ENCODE measurements around the gene SMIM32. TPM values are rescaled to one million over a fixed set of nuclear protein-coding genes. Genes with fewer than 3 reads are reported as not detected.

Gene SMIM32
- total and polyA plus RNA-seq, 12 donors, result not detected

GRCh38 chr5:136155078-136155477, 37.9 kb downstream of the SMIM32 start:
- no peak for TF ChIP-seq CTCF (IDR thresholded peaks at IDR 0.05)
- DNase-seq, result no peak
- ATAC-seq, result no peak
- H3K4me3 ChIP-seq, result no peak overlapping the region
- WGBS, 2 donors, result 96 to 98% methylated on average over 2 of the region's 2 CpGs
- no peaks in the 10 kb centered on the region for H3K9me3 ChIP-seq
- no peaks in the 10 kb centered on the region for H3K27me3 ChIP-seq
- intact Hi-C loops (cut with DNase I), result no loop called here
- H3K4me1 ChIP-seq, result peaks cover 0 to 95% (median 57%) of the 10 kb centered on the region in 9 donors
- H3K36me3 ChIP-seq, result peaks cover 0 to 61% (median 10%) of the 10 kb centered on the region in 9 donors
- H3K27ac ChIP-seq, result no peak overlapping the region

- H3K4me1 ChIP-seq, result peaks cover 0 to 95% (median 51%) of the 10 kb centered on the region in 9 donors
- peaks cover 0 to 61% (median 10%) of the 10 kb centered on the region in 9 donors for H3K36me3 ChIP-seq
- no peaks in the 10 kb centered on the region for H3K27me3 ChIP-seq
- no peak for ATAC-seq
- H3K4me3 ChIP-seq, result no peak overlapping the region
- no peaks in the 10 kb centered on the region for H3K9me3 ChIP-seq
- 95% methylated on average over 11 of the region's 11 CpGs for WGBS, 2 donors
- no peak for DNase-seq
- TF ChIP-seq CTCF (IDR thresholded peaks at IDR 0.05), result no peak
- intact Hi-C loops (cut with DNase I), result no loop called here
- H3K27ac ChIP-seq, result no peak overlapping the region
Measured at GRCh38 chr5:136153581-136154236, 39.3 kb downstream of the SMIM32 start.

- H3K36me3 ChIP-seq, result peaks cover 0 to 34% (median 10%) of the 10 kb centered on the region in 9 donors
- no peak for TF ChIP-seq CTCF (IDR thresholded peaks at IDR 0.05)
- peaks cover 7 to 95% (median 62%) of the 10 kb centered on the region in 9 donors for H3K4me1 ChIP-seq
- DNase-seq (no peak), ATAC-seq (no peak)
- no peak overlapping the region for H3K27ac ChIP-seq
- 61 to 73% methylated on average over 1 of the region's 1 CpG for WGBS, 2 donors
- intact Hi-C loops (cut with DNase I), result no loop called here
- H3K27me3 ChIP-seq, result no peaks in the 10 kb centered on the region
- H3K9me3 ChIP-seq, result no peaks in the 10 kb centered on the region
- H3K4me3 ChIP-seq, result no peak overlapping the region
Measured at GRCh38 chr5:136149891-136150290, 43.1 kb downstream of the SMIM32 start.

- no peak for DNase-seq
- H3K4me3 ChIP-seq, result no peak overlapping the region
- no peaks in the 10 kb centered on the region for H3K9me3 ChIP-seq
- ATAC-seq, result no peak
- intact Hi-C loops (cut with DNase I), result no loop called here
- peaks cover 7 to 98% (median 69%) of the 10 kb centered on the region in 9 donors for H3K4me1 ChIP-seq
- H3K27me3 ChIP-seq, result no peaks in the 10 kb centered on the region
- peaks cover 0 to 11% (median 0%) of the 10 kb centered on the region in 9 donors for H3K36me3 ChIP-seq
- no peak for TF ChIP-seq CTCF (IDR thresholded peaks at IDR 0.05)
- H3K27ac ChIP-seq, result no peak overlapping the region
Measured at GRCh38 chr5:136147632-136148031, 45.3 kb downstream of the SMIM32 start.
